Measurements from ENCODE around the gene PLIN5. TPM values are rescaled to one million over a fixed set of nuclear protein-coding genes. Genes with fewer than 3 reads are reported as not detected.

Gene PLIN5
- total and polyA plus RNA-seq, 7 donors, result 0.69 to 10.0 (median 3.0) TPM

GRCh38 chr19:4554717-4555116 is 19.7 kb upstream of the PLIN5 start:
- TF ChIP-seq POLR2A (IDR thresholded peaks at IDR 0.05) (no peak), CTCF (IDR thresholded peaks at IDR 0.05) (no peak), EP300 (IDR thresholded peaks at IDR 0.05) (no peak), POLR2AphosphoS5 (IDR thresholded peaks at IDR 0.05) (no peak)
- WGBS, 2 donors, result 64 to 82% methylated on average over 7 of the region's 7 CpGs
- no peaks in the 10 kb centered on the region for H3K36me3 ChIP-seq
- DNase-seq, result no peak
- H3K4me1 ChIP-seq, result peaks cover 0 to 7% (median 5%) of the 10 kb centered on the region in 4 donors
- intact Hi-C loops (cut with DNase I), result loop anchor here (5.0 kb wide), 1 partner anchor 83 kb away; the partner anchor contains the start of gene TNFAIP8L1
- H3K27me3 ChIP-seq, result no peaks in the 10 kb centered on the region
- H3K27ac ChIP-seq, result no peak overlapping the region
- H3K4me3 ChIP-seq, result no peak overlapping the region
- no peaks in the 10 kb centered on the region for H3K9me3 ChIP-seq

- Histone ChIP-seq H3K4me1 (peaks cover 0 to 7% (median 5%) of the 10 kb centered on the region in 4 donors), H3K27me3 (no peaks in the 10 kb centered on the region), H3K9me3 (no peaks in the 10 kb centered on the region), H3K4me3 (no peak overlapping the region), H3K36me3 (no peaks in the 10 kb centered on the region), H3K27ac (no peak overlapping the region)
- intact Hi-C loops (cut with DNase I), result no loop called here
- no peak for TF ChIP-seq CTCF (IDR thresholded peaks at IDR 0.05)
- TF ChIP-seq POLR2A (IDR thresholded peaks at IDR 0.05), result no peak
- no peak for TF ChIP-seq EP300 (IDR thresholded peaks at IDR 0.05)
- TF ChIP-seq POLR2AphosphoS5 (IDR thresholded peaks at IDR 0.05), result no peak
- DNase-seq, result no peak
- WGBS, 2 donors, result 64 to 79% methylated on average over 3 of the region's 3 CpGs
These were observed 18.8 kb upstream of the PLIN5 start for GRCh38 chr19:4553775-4554174.

- intact Hi-C loops (cut with DNase I), result no loop called here
- DNase-seq, result no peak
These were observed 18.2 kb upstream of the PLIN5 start for GRCh38 chr19:4553092-4553695.

GRCh38 chr19:4552525-4552819 is 17.4 kb upstream of the PLIN5 start:
- Histone ChIP-seq H3K27ac (no peak overlapping the region), H3K27me3 (no peaks in the 10 kb centered on the region), H3K4me3 (no peak overlapping the region), H3K9me3 (no peaks in the 10 kb centered on the region), H3K4me1 (no peaks in the 10 kb centered on the region), H3K36me3 (no peaks in the 10 kb centered on the region)
- intact Hi-C loops (cut with DNase I), result no loop called here
- 29 to 78% methylated on average over 18 of the region's 18 CpGs for WGBS, 2 donors
- no peak for DNase-seq
- TF ChIP-seq CTCF (IDR thresholded peaks at IDR 0.05), result no peak

More at GRCh38 chr19:4553092-4553695, 18.2 kb upstream of the PLIN5 start:
- H3K4me3 ChIP-seq, result no peak overlapping the region
- peaks cover 0 to 5% (median 3%) of the 10 kb centered on the region in 4 donors for H3K4me1 ChIP-seq
- H3K9me3 ChIP-seq, result no peaks in the 10 kb centered on the region
- TF ChIP-seq EP300 (IDR thresholded peaks at IDR 0.05) (no peak), POLR2AphosphoS5 (IDR thresholded peaks at IDR 0.05) (no peak), CTCF (IDR thresholded peaks at IDR 0.05) (no peak), POLR2A (IDR thresholded peaks at IDR 0.05) (no peak)
- H3K36me3 ChIP-seq, result no peaks in the 10 kb centered on the region
- no peaks in the 10 kb centered on the region for H3K27me3 ChIP-seq
- H3K27ac ChIP-seq, result no peak overlapping the region

GRCh38 chr19:4550479-4551050 is 15.5 kb upstream of the PLIN5 start:
- TF ChIP-seq POLR2AphosphoS5 (IDR thresholded peaks at IDR 0.05) (no peak), POLR2A (IDR thresholded peaks at IDR 0.05) (no peak), CTCF (IDR thresholded peaks at IDR 0.05) (no peak), EP300 (IDR thresholded peaks at IDR 0.05) (no peak)
- no peak for DNase-seq
- Histone ChIP-seq H3K4me3 (no peak overlapping the region), H3K36me3 (no peaks in the 10 kb centered on the region), H3K4me1 (no peaks in the 10 kb centered on the region), H3K27ac (no peak overlapping the region), H3K27me3 (no peaks in the 10 kb centered on the region), H3K9me3 (no peaks in the 10 kb centered on the region)
- WGBS, 2 donors, result 77 to 87% methylated on average over 26 of the region's 26 CpGs
- intact Hi-C loops (cut with DNase I), result no loop called here
